Astrocyte of the hippocampus (primary cell): ENCODE results near the gene SHTN1.

ENCODE experiments used
- DNase-seq: peaks from one replicate; pipeline ENCODE4 v3.0.0; 2011; ENCODE audit warnings: low read depth, low spot score

SHTN1 gene

GRCh38 chr10:116918583-116918982 lies 86.4 kb downstream of the SHTN1 start:
- DNase-seq = no peak

GRCh38 chr10:116917481-116917880 lies 87.5 kb downstream of the SHTN1 start:
- DNase-seq = no peak

- no peak for DNase-seq
These were observed 89.6 kb downstream of the SHTN1 start for GRCh38 chr10:116915340-116915739.

- no peak for DNase-seq
These were observed 91.3 kb downstream of the SHTN1 start for GRCh38 chr10:116913695-116914094.

GRCh38 chr10:116912162-116912561 lies 92.8 kb downstream of the SHTN1 start:
- DNase-seq = no peak

- no peak for DNase-seq
These were observed 94.1 kb downstream of the SHTN1 start for GRCh38 chr10:116910910-116911309.

- DNase-seq = no peak
These were observed 95.7 kb downstream of the SHTN1 start for GRCh38 chr10:116909307-116909706.

GRCh38 chr10:116907245-116907987 lies 97.6 kb downstream of the SHTN1 start:
- no peak for DNase-seq

- DNase-seq = no peak
These were observed 99.2 kb downstream of the SHTN1 start for GRCh38 chr10:116905845-116906210.

- no peak for DNase-seq
These were observed 105.4 kb downstream of the SHTN1 start for GRCh38 chr10:116899626-116900025.

GRCh38 chr10:116893686-116894037 lies 111.3 kb downstream of the SHTN1 start:
- no peak for DNase-seq

GRCh38 chr10:116892907-116893685 lies 111.9 kb downstream of the SHTN1 start:
- DNase-seq = no peak

- DNase-seq = peak; percentile 78
These were observed 113.8 kb downstream of the SHTN1 start for GRCh38 chr10:116891208-116891607.

GRCh38 chr10:116889066-116889465 lies 115.9 kb downstream of the SHTN1 start:
- no peak for DNase-seq

GRCh38 chr10:116888380-116889055 lies 116.5 kb downstream of the SHTN1 start:
- peak; percentile 88 for DNase-seq

- no peak for DNase-seq
These were observed 118.2 kb downstream of the SHTN1 start for GRCh38 chr10:116886772-116887171.

GRCh38 chr10:116882639-116883038 lies 122.3 kb downstream of the SHTN1 start:
- no peak for DNase-seq

GRCh38 chr10:116880716-116881482 lies 124.1 kb downstream of the SHTN1 start:
- DNase-seq = peak; percentile 45

GRCh38 chr10:116879817-116880216 lies 125.2 kb downstream of the SHTN1 start:
- DNase-seq = no peak

GRCh38 chr10:116878123-116878522 lies 126.9 kb downstream of the SHTN1 start:
- no peak for DNase-seq

GRCh38 chr10:116877391-116877790 lies 127.6 kb downstream of the SHTN1 start:
- DNase-seq = no peak

- DNase-seq = no peak
These were observed 129.1 kb downstream of the SHTN1 start for GRCh38 chr10:116875897-116876296.
